Posterior vena cava (tissue), 2 donors: ENCODE measurements around the gene CARMIL1. TPM values are rescaled to one million over a fixed set of nuclear protein-coding genes. Genes with fewer than 3 reads are reported as not detected.

Experiments
- DNase-seq: peaks from one replicate; pipeline ENCODE4 v3.0.0-alpha.2; 2020; ENCODE audit warnings: low spot score
- intact Hi-C, 2 donors: fragments of 100-400 bp; cut with DNase I; formaldehyde crosslinking; loops; one replicate each; pipeline versions ENCODE4 v1.14.1 to v1.14.2; 2022 to 2023
- total RNA-seq, 2 donors: library from RNA; stranded (reverse); fragmentation: NEBNext Ultra II Directional; extraction: Animal tissue kit (Norgen Biotek cat#: 25700); gene quantifications; one replicate each; pipeline ENCODE4 v1.2.1, GENCODE V29; 2021
- donor health status: DM: yes; HTN: yes; CAD: no.
- donor health status: DM: yes; HTN: yes; CAD: no.

The CARMIL1 gene
- total RNA-seq, 2 donors from 2014 or later: 19.8 to 20.4 TPM

- intact Hi-C loops: no loop called here
- DNase-seq: no peak
Observed at GRCh38 chr6:25640446-25640845, 361.3 kb downstream of the CARMIL1 start.

GRCh38 chr6:25640891-25641290, 361.7 kb downstream of the CARMIL1 start:
- no peak for DNase-seq

GRCh38 chr6:25641377-25641776, 362.2 kb downstream of the CARMIL1 start:
- intact Hi-C loops: no loop called here
- no peak for DNase-seq

More at GRCh38 chr6:25640891-25641290, 361.7 kb downstream of the CARMIL1 start:
- intact Hi-C loops: no loop called here

- intact Hi-C loops: no loop called here
- DNase-seq: no peak
Observed at GRCh38 chr6:25641940-25642666, 362.9 kb downstream of the CARMIL1 start.

- intact Hi-C loops: no loop called here
- no peak for DNase-seq
Observed at GRCh38 chr6:25642667-25643328, 363.6 kb downstream of the CARMIL1 start.

GRCh38 chr6:25645916-25646315, 366.7 kb downstream of the CARMIL1 start:
- DNase-seq: no peak
- intact Hi-C loops: no loop called here

GRCh38 chr6:25649611-25650010, 370.4 kb downstream of the CARMIL1 start:
- intact Hi-C loops: no loop called here
- DNase-seq: no peak

- peak; percentile 90 for DNase-seq
- intact Hi-C loops: no loop called here
Observed at GRCh38 chr6:25652007-25652515, 372.9 kb downstream of the CARMIL1 start, which contains the start of gene SCGN. SCGN (plus strand) TSS chr6:25652215; CDS start chr6:25652404, 189 bp downstream.

GRCh38 chr6:25655723-25656122, 376.5 kb downstream of the CARMIL1 start:
- intact Hi-C loops: no loop called here
- DNase-seq: no peak

- no peak for DNase-seq
- intact Hi-C loops: no loop called here
Observed at GRCh38 chr6:25659633-25660368, 380.6 kb downstream of the CARMIL1 start.

- intact Hi-C loops: no loop called here
- no peak for DNase-seq
Observed at GRCh38 chr6:25660512-25660911, 381.3 kb downstream of the CARMIL1 start.

GRCh38 chr6:25661129-25661779, 382.1 kb downstream of the CARMIL1 start:
- no peak for DNase-seq
- intact Hi-C loops: no loop called here

- no peak for DNase-seq
- intact Hi-C loops: no loop called here
Observed at GRCh38 chr6:25665455-25665854, 386.3 kb downstream of the CARMIL1 start.

- no peak for DNase-seq
Observed at GRCh38 chr6:25669413-25669812, 390.2 kb downstream of the CARMIL1 start.

More at GRCh38 chr6:25669413-25669812, 390.2 kb downstream of the CARMIL1 start:
- intact Hi-C loops: no loop called here
